H1 (cell line): ENCODE data around the gene MAGI2. TPM values are rescaled to one million over a fixed set of nuclear protein-coding genes. Genes with fewer than 3 reads are reported as not detected.

ENCODE experiments used
- CHD7 ChIP-seq: fragments of 300-600 bp; sonication (generic); IDR thresholded peaks from 2 replicates; pipeline ENCODE4 v1.7.1; 2012; ENCODE audit warnings: low read length, moderate library complexity, mild to moderate bottlenecking, inconsistent platforms; ENCODE audit not compliant: insufficient replicate concordance
- CTCF ChIP-seq, 3 experiments: IDR thresholded peaks; 1 replicate in 2 of 3; 2 replicates in 1 of 3; pipeline versions ENCODE4 v1.5.1 to v1.6.1; 2011; ENCODE audit warnings: low read length in 3 of 3, mild to moderate bottlenecking in 3 of 3, inconsistent platforms in 2 of 3, low read depth in 1 of 3, moderate library complexity in 1 of 3; ENCODE audit not compliant: insufficient read depth in 1 of 3; ENCODE audit errors: control extremely low read depth in 1 of 3
- E2F6 ChIP-seq: IDR thresholded peaks from 2 replicates; pipeline ENCODE4 v1.6.1; 2012; ENCODE audit warnings: inconsistent platforms
- JUND ChIP-seq: IDR thresholded peaks from 2 replicates; pipeline ENCODE4 v1.6.1; 2011; ENCODE audit warnings: mild to moderate bottlenecking, improper control_type of control experiment, low read length
- polyA plus RNA-seq, 7 experiments: library from polyadenylated mRNA; depleted of rRNA in 3 of 7; stranded (reverse) in 5 of 7; unstranded in 2 of 7; fragments of >200 nt in 5 of 7; fragments of 200-250 nt in 2 of 7; gene quantifications; 1 replicate in 5 of 7; 2 replicates in 1 of 7; 4 replicates in 1 of 7; pipeline versions ENCODE4 v1.2.1 to v1.2.3, GENCODE V29; 2011 to 2013; ENCODE audit warnings: missing spikeins in 2 of 7, mixed read lengths in 2 of 7
- total RNA-seq: library from RNA; stranded (reverse); fragmentation: NEBNext Ultra II Directional; extraction: Animal tissue kit (Norgen Biotek cat#: 25700); gene quantifications from 2 replicates; pipeline ENCODE4 v1.2.1, GENCODE V29; 2021

The MAGI2 gene
- total and polyA plus RNA-seq, 2 of the 8 experiments (the other 6 are each of a cell fraction or from before 2014, with no cell fraction given): 6.0 to 27.3 TPM

- TF ChIP-seq CHD7 (no peak), CTCF (IDR thresholded peaks at IDR 0.05; ENCODE audit: control extremely low read depth in 1 of 3, insufficient read depth in 1 of 3, low read depth in 1 of 3, low read length in 3 of 3) (no peak), JUND (no peak), E2F6 (no peak)
Observed at GRCh38 chr7:78673272-78673671, 780.2 kb downstream of the MAGI2 start (continued).
